WI38 (cell line): ENCODE measurements around the gene LEMD1.

Source experiments
- H3K4me3 ChIP-seq: 2 replicates; pipeline ENCODE4 v1.5.1; 2011; ENCODE audit warnings: low read depth, mild to moderate bottlenecking, control low read depth, low read length
- TF ChIP-seq, protein P1 (sequence below): IDR thresholded peaks from 2 replicates; pipeline ENCODE4 v1.5.1; 2012; ENCODE audit warnings: low read depth, mild to moderate bottlenecking, control low read depth, low read length

The LEMD1 gene

GRCh38 chr1:205348554-205349487 lies 73.0 kb downstream of the LEMD1 start:
- TF ChIP-seq, protein P1, sequence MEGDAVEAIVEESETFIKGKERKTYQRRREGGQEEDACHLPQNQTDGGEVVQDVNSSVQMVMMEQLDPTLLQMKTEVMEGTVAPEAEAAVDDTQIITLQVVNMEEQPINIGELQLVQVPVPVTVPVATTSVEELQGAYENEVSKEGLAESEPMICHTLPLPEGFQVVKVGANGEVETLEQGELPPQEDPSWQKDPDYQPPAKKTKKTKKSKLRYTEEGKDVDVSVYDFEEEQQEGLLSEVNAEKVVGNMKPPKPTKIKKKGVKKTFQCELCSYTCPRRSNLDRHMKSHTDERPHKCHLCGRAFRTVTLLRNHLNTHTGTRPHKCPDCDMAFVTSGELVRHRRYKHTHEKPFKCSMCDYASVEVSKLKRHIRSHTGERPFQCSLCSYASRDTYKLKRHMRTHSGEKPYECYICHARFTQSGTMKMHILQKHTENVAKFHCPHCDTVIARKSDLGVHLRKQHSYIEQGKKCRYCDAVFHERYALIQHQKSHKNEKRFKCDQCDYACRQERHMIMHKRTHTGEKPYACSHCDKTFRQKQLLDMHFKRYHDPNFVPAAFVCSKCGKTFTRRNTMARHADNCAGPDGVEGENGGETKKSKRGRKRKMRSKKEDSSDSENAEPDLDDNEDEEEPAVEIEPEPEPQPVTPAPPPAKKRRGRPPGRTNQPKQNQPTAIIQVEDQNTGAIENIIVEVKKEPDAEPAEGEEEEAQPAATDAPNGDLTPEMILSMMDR: no peak
- no peak overlapping the region for H3K4me3 ChIP-seq

- TF ChIP-seq, protein P1: no peak
- no peak overlapping the region for H3K4me3 ChIP-seq
Observed at GRCh38 chr1:205346956-205347574, 74.8 kb downstream of the LEMD1 start.

GRCh38 chr1:205345761-205346160 lies 76.1 kb downstream of the LEMD1 start:
- no peak overlapping the region for H3K4me3 ChIP-seq
- TF ChIP-seq, protein P1: no peak

DNA sequence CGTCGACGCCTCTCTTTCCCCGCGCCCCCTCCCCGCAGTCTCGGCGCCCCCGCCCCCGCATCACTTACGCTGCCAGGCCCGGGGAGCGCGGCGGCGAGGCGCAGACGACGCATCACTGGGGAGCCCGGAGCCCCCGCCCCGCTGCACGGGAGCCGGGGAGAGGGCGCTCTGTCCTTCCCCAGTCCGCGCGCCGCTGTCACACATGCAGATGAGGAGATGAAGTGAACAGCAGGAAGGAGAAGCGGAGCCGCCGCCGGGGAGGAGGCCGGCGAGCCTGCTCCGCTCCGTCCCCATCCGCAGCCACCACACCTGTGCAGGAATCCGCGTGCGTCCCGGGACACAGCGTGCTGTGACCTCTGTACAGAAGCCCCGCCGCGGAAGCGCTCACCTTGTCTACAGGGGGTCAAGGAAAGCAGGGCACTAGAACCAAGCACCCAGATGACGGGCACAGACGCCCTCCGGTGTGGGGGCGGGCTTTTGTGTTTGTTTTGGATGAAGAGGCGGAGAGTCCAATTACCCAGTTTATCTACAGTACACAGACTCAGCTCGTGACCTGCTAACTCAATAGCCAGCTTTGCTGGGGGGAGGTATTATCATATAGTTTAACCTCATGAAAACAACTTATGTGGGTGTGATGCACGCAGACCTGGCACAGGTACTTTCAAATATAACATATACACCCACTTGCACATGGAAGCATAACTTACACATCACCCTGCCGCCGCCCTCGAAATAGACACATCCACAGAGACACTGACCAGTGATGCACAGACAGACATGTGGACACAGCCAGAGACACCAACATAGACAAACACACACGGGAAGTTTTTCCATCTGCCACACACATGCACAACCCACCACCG lies 77.6 kb downstream of the LEMD1 start:
- TF ChIP-seq, protein P1: no peak
- H3K4me3 ChIP-seq: no peak overlapping the region

GRCh38 chr1:205343431-205344065 lies 78.3 kb downstream of the LEMD1 start:
- H3K4me3 ChIP-seq: no peak overlapping the region
- TF ChIP-seq, protein P1: no peak

- no peak overlapping the region for H3K4me3 ChIP-seq
- TF ChIP-seq, protein P1: no peak
Observed at GRCh38 chr1:205342986-205343385, 78.9 kb downstream of the LEMD1 start.
